PFSK-1 (cell line): ENCODE data around the gene RAPGEF2.

Experiments
- FOXP2 ChIP-seq: optimal IDR thresholded peaks from 2 replicates; pipeline ENCODE3; 2011; ENCODE audit warnings: borderline replicate concordance, control low read depth, inconsistent platforms; ENCODE audit not compliant: insufficient read depth; ENCODE audit errors: extremely low read length, extremely low read depth
- POLR2AphosphoS5 ChIP-seq: IDR thresholded peaks from 2 replicates; pipeline ENCODE4 v1.6.1; 2012; ENCODE audit warnings: low read depth, mild to moderate bottlenecking, control low read depth, low read length, moderate library complexity
- SIN3A ChIP-seq: IDR thresholded peaks from 2 replicates; pipeline ENCODE4 v1.6.1; 2012; ENCODE audit warnings: mild to moderate bottlenecking, low read length, moderate library complexity, borderline replicate concordance; ENCODE audit not compliant: insufficient read depth
- TAF1 ChIP-seq: IDR thresholded peaks from 2 replicates; pipeline ENCODE4 v1.6.1; 2012; ENCODE audit warnings: low read length, control low read depth, borderline replicate concordance; ENCODE audit not compliant: insufficient read depth
- TF ChIP-seq, protein P1 (sequence below), 2 experiments: IDR thresholded peaks; 2 replicates each; pipeline versions ENCODE4 v1.6.1 to v1.8.0; 2011 to 2012; ENCODE audit warnings: low read depth in 2 of 2, low read length in 2 of 2, control low read depth in 1 of 2, inconsistent platforms in 1 of 2, mild to moderate bottlenecking in 1 of 2, moderate library complexity in 1 of 2; ENCODE audit not compliant: insufficient read depth in 1 of 2

Gene RAPGEF2

DNA sequence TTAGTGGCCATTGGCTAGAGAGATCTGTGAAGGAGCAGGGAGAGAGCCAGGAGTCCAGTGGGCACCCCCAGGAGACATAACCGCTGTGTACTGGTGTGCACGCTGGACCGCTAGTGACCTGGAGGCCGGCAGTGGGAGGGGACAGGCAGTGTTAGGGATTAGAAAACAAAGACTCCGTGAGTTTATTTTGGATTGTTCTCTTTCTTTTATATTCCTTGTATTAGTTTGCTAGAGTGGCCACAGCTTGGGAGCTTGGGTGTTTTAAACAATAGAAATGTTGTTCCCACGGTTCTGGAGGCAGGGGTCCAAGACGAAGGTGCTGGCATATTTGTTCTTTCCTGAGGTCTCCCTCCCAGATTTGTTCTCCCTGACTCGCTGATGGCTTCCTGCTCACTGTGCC, 266.4 kb downstream of the RAPGEF2 start:
- TF ChIP-seq, protein P1, sequence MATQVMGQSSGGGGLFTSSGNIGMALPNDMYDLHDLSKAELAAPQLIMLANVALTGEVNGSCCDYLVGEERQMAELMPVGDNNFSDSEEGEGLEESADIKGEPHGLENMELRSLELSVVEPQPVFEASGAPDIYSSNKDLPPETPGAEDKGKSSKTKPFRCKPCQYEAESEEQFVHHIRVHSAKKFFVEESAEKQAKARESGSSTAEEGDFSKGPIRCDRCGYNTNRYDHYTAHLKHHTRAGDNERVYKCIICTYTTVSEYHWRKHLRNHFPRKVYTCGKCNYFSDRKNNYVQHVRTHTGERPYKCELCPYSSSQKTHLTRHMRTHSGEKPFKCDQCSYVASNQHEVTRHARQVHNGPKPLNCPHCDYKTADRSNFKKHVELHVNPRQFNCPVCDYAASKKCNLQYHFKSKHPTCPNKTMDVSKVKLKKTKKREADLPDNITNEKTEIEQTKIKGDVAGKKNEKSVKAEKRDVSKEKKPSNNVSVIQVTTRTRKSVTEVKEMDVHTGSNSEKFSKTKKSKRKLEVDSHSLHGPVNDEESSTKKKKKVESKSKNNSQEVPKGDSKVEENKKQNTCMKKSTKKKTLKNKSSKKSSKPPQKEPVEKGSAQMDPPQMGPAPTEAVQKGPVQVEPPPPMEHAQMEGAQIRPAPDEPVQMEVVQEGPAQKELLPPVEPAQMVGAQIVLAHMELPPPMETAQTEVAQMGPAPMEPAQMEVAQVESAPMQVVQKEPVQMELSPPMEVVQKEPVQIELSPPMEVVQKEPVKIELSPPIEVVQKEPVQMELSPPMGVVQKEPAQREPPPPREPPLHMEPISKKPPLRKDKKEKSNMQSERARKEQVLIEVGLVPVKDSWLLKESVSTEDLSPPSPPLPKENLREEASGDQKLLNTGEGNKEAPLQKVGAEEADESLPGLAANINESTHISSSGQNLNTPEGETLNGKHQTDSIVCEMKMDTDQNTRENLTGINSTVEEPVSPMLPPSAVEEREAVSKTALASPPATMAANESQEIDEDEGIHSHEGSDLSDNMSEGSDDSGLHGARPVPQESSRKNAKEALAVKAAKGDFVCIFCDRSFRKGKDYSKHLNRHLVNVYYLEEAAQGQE (IDR thresholded peaks at IDR 0.05; ENCODE audit: insufficient read depth in 1 of 2, low read depth in 2 of 2, low read length in 2 of 2): no peak
- TF ChIP-seq TAF1: no peak
- TF ChIP-seq FOXP2: no peak
- TF ChIP-seq SIN3A: no peak

DNA sequence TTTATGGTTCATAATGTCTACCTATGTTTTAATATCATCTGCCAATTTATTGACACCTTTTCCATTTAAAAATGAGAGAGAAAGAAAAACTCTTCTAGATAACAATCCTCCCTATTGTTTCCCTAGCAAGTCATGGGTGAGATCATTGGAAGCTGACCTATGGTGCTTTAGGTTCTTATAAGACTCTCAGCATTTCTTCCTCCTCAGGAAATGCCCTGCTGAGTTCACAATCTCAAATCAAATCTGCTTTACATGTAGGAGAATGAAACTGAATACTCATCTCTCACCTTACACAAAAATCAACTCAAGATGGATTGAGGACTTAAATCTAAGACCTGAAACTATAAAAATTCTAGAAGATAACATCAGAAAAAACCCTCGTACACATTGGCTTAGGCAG, 267.4 kb downstream of the RAPGEF2 start:
- TF ChIP-seq TAF1: no peak
- TF ChIP-seq, protein P1 (IDR thresholded peaks at IDR 0.05; ENCODE audit: insufficient read depth in 1 of 2, low read depth in 2 of 2, low read length in 2 of 2): no peak
- TF ChIP-seq POLR2AphosphoS5: no peak
- TF ChIP-seq FOXP2: no peak
- no peak for TF ChIP-seq SIN3A

DNA sequence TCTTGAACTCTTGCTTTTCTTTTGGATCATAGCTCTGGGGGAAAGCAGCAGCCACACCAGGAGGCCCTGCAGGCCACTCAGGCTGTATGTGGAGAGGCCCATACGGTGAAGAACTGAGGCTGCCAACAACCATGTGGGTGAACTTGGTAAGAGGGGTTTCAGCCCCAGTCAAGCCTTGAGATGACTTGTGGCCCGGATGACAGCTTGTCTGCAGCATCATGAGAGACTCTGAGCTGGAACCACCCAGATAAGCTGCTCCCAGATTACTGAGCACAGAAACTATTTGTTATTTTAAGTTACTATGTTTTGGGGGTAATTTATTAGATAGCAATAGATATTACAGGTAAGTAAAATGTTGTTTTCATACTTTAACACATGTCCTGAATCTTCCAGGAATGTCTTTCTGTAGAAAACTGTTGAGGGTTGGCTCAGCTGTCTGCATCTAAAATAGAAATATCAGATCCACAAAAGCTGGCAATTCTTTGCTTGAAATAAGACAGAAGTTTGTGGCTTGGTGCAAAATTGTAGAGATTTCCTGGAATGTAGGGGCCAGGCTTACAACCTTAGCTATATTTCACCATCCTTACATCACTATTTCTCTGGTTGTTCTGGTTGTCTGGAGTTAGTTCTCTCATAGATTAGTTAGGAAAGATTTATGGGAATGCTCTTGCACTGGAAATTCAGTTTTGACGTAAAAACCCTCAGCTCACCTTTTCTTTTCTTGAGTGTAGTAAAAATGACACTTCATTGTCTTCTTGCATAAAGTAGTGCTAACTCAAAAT, 272.1 kb downstream of the RAPGEF2 start:
- no peak for TF ChIP-seq FOXP2
- TF ChIP-seq, protein P1 (IDR thresholded peaks at IDR 0.05; ENCODE audit: insufficient read depth in 1 of 2, low read depth in 2 of 2, low read length in 2 of 2): no peak
- no peak for TF ChIP-seq SIN3A
- no peak for TF ChIP-seq TAF1
- TF ChIP-seq POLR2AphosphoS5: no peak

DNA sequence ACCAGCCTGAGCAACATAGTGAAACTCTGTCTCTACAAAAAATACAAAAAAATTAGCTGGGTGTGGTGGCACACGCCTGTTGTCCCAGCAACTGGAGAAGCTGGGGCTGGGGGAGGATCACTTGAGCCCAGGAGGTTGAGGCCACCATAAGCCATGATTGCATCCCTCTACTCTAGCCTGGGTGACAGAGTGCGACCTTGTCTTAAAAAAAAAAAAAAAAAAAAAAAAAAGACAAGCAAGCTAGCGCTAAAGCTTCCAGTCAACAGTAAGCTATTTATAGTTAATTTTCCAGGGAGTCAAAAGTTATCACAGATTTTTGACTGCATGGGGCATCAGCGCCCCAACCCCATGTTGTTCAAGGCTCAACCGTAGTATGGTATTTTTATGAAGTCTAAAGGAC, 273.4 kb downstream of the RAPGEF2 start:
- no peak for TF ChIP-seq TAF1
- TF ChIP-seq FOXP2: no peak
- no peak for TF ChIP-seq POLR2AphosphoS5
- TF ChIP-seq, protein P1 (IDR thresholded peaks at IDR 0.05; ENCODE audit: insufficient read depth in 1 of 2, low read depth in 2 of 2, low read length in 2 of 2): no peak
- TF ChIP-seq SIN3A: no peak
